CD14-positive monocyte (primary cell): Measurements from ENCODE around the gene SLC39A3. TPM values are rescaled to one million over a fixed set of nuclear protein-coding genes. Genes with fewer than 3 reads are reported as not detected.

Experiments used
- DNase-seq, 3 donors: peaks; one replicate each; pipeline ENCODE4 v3.0.0-alpha.2; 2011 to 2022
- H2AFZ ChIP-seq: 2 replicates; pipeline ENCODE4 v1.6.0; 2012; ENCODE audit warnings: mild to moderate bottlenecking, low read depth, low read length, inconsistent platforms; ENCODE audit not compliant: insufficient read depth, poor library complexity, severe bottlenecking
- H3K27ac ChIP-seq, 2 donors: 1 replicate in 1 of 2; 2 replicates in 1 of 2; pipeline ENCODE4 v1.5.1; 2012 to 2013; ENCODE audit warnings: low read length in 2 of 2, control low read depth in 1 of 2, inconsistent platforms in 1 of 2, low read depth in 1 of 2, mild to moderate bottlenecking in 1 of 2
- H3K27me3 ChIP-seq, 2 donors: one replicate each; pipeline versions ENCODE4 v1.6.0 to v1.6.1; 2011 to 2013; ENCODE audit warnings: low read length in 2 of 2; ENCODE audit not compliant: control insufficient read depth in 2 of 2, insufficient read depth in 2 of 2
- H3K36me3 ChIP-seq, 2 donors: replicated peaks in 1 of 2; 1 replicate in 1 of 2; 2 replicates in 1 of 2; pipeline versions ENCODE4 v1.5.1 to v1.6.1; 2012 to 2013; ENCODE audit warnings: low read length in 2 of 2, control low read depth in 1 of 2, inconsistent platforms in 1 of 2, mild to moderate bottlenecking in 1 of 2; ENCODE audit not compliant: insufficient read depth in 2 of 2, control insufficient read depth in 1 of 2
- H3K4me1 ChIP-seq, 2 donors: 1 replicate in 1 of 2; 2 replicates in 1 of 2; pipeline versions ENCODE4 v1.5.1 to v1.6.1; 2012 to 2013; ENCODE audit warnings: low read length in 2 of 2, control low read depth in 1 of 2, inconsistent platforms in 1 of 2, mild to moderate bottlenecking in 1 of 2, moderate library complexity in 1 of 2; ENCODE audit not compliant: insufficient read depth in 2 of 2, control insufficient read depth in 1 of 2
- H3K4me2 ChIP-seq: replicated peaks from 2 replicates; pipeline ENCODE3; 2012; ENCODE audit warnings: low read length, moderate library complexity, mild to moderate bottlenecking; ENCODE audit not compliant: poor library complexity, severe bottlenecking; ENCODE audit errors: extremely low read depth
- H3K4me3 ChIP-seq, 3 experiments: fragments of 200-600 bp in 1 of 3; sonication (generic) in 1 of 3; replicated peaks in 1 of 3; 1 replicate in 2 of 3; 2 replicates in 1 of 3; pipeline ENCODE4 v1.5.1; 2011 to 2013; ENCODE audit warnings: low read length in 3 of 3, mild to moderate bottlenecking in 3 of 3, control low read depth in 2 of 3, low read depth in 2 of 3, inconsistent platforms in 1 of 3, moderate library complexity in 1 of 3
- H3K79me2 ChIP-seq: 2 replicates; pipeline ENCODE4 v1.6.0; 2012; ENCODE audit warnings: mild to moderate bottlenecking, control low read depth, inconsistent platforms, low read length, moderate library complexity; ENCODE audit not compliant: insufficient read depth
- H3K9ac ChIP-seq: 2 replicates; pipeline ENCODE4 v1.6.0; 2017; ENCODE audit warnings: low read length, mild to moderate bottlenecking; ENCODE audit not compliant: insufficient read depth, poor library complexity, severe bottlenecking
- H3K9me3 ChIP-seq, 2 donors: replicated peaks in 1 of 2; 1 replicate in 1 of 2; 2 replicates in 1 of 2; pipeline versions ENCODE4 v1.5.1 to v1.6.1; 2012 to 2013; ENCODE audit warnings: low read length in 2 of 2, control low read depth in 1 of 2; ENCODE audit not compliant: control insufficient read depth in 1 of 2, insufficient read depth in 1 of 2
- H4K20me1 ChIP-seq: 2 replicates; pipeline ENCODE4 v1.6.0; 2012; ENCODE audit warnings: mild to moderate bottlenecking, low read length, control low read depth, moderate library complexity; ENCODE audit not compliant: insufficient read depth
- H3K27ac Mint-ChIP-seq, 7 donors: one replicate each; pipeline ENCODE4 v1.8.0; 2020; ENCODE audit warnings: mild to moderate bottlenecking in 7 of 7, mixed read lengths in 7 of 7, moderate library complexity in 6 of 7, inconsistent platforms in 2 of 7
- H3K27me3 Mint-ChIP-seq, 3 donors: one replicate each; pipeline ENCODE4 v1.8.0; 2021 to 2022; ENCODE audit warnings: low read depth in 3 of 3, mild to moderate bottlenecking in 3 of 3, mixed read lengths in 3 of 3, moderate library complexity in 3 of 3, inconsistent platforms in 1 of 3
- H3K36me3 Mint-ChIP-seq, 2 donors: one replicate each; pipeline ENCODE4 v1.8.0; 2020; ENCODE audit warnings: mixed read lengths in 2 of 2, inconsistent platforms in 1 of 2, mild to moderate bottlenecking in 1 of 2
- H3K4me1 Mint-ChIP-seq: one replicate; pipeline ENCODE4 v1.8.0; 2020; ENCODE audit warnings: mild to moderate bottlenecking, mixed read lengths
- H3K4me3 Mint-ChIP-seq, 2 donors: one replicate each; pipeline ENCODE4 v1.8.0; 2020; ENCODE audit warnings: mild to moderate bottlenecking in 2 of 2, mixed read lengths in 2 of 2, moderate library complexity in 1 of 2
- H3K9me3 Mint-ChIP-seq, 7 donors: one replicate each; pipeline ENCODE4 v1.8.0; 2020 to 2022; ENCODE audit warnings: mixed read lengths in 7 of 7, mild to moderate bottlenecking in 6 of 7, moderate library complexity in 6 of 7, inconsistent platforms in 2 of 7
- CTCF ChIP-seq: fragments of 200-600 bp; IDR thresholded peaks from one replicate; pipeline ENCODE4 v1.8.0; 2022; ENCODE audit warnings: antibody characterized with exemption, mild to moderate bottlenecking
- WGBS: methylation state at CpG from one replicate; pipeline ENCODE4 v1.1.5; 2013; ENCODE audit warnings: missing lambda C conversion rate; ENCODE audit not compliant: insufficient coverage; 5-methylcytosine and 5-hydroxymethylcytosine counted together
- intact Hi-C, 2 donors: fragments of 100-400 bp; cut with micrococcal nuclease; formaldehyde crosslinking; loops; one replicate each; pipeline versions ENCODE4 v1.15.0 to v1.15.1; 2023
- polyA plus RNA-seq, 3 donors: library from polyadenylated mRNA; depleted of rRNA in 1 of 3; unstranded in 2 of 3; stranded (reverse) in 1 of 3; fragments of 300-500 nt in 2 of 3; fragments of >200 nt in 1 of 3; fragmentation: Illumina TruSeq in 2 of 3; gene quantifications; 1 replicate in 2 of 3; 2 replicates in 1 of 3; pipeline ENCODE4 v1.2.3, GENCODE V29; 2012 to 2021

Gene SLC39A3
- polyA plus RNA-seq, 3 donors = 14.2 to 39.5 (median 37.0) TPM

- Histone ChIP-seq H3K4me3 (no peak overlapping the region), H3K79me2 (peaks cover 14% of the 10 kb centered on the region), H3K4me2 (no peak overlapping the region), H2AFZ (no peak overlapping the region), H3K9me3 (no peaks in the 10 kb centered on the region), H4K20me1 (peaks cover 21% of the 10 kb centered on the region), H3K27me3 (no peaks in the 10 kb centered on the region), H3K9ac (no peak overlapping the region), H3K36me3 (peaks cover 83 to 87% of the 10 kb centered on the region in 2 donors), H3K4me1 (peaks cover 9% of the 10 kb centered on the region in 2 donors), H3K27ac (no peak overlapping the region)
- Mint-ChIP-seq H3K36me3 (peaks cover 52 to 78% of the 10 kb centered on the region in 2 donors), H3K27me3 (no peaks in the 10 kb centered on the region), H3K4me1 (peaks cover 5% of the 10 kb centered on the region), H3K9me3 (peaks cover 0 to 2% (median 0%) of the 10 kb centered on the region in 7 donors), H3K27ac (peak overlapping the region in 1 of 7 donors; percentile 41), H3K4me3 (no peak overlapping the region)
- intact Hi-C loops = no loop called here
- no peak for TF ChIP-seq CTCF
- WGBS = no CpG with 5 or more reads among the region's 15 CpGs
- DNase-seq = no peak
These were observed 25.6 kb upstream of the SLC39A3 start for GRCh38 chr19:2765376-2765775.

GRCh38 chr19:2764945-2765344 lies 25.1 kb upstream of the SLC39A3 start:
- H4K20me1 ChIP-seq = peaks cover 17% of the 10 kb centered on the region
- no peaks in the 10 kb centered on the region for H3K27me3 ChIP-seq
- no peak for TF ChIP-seq CTCF
- H3K79me2 ChIP-seq = peaks cover 14% of the 10 kb centered on the region
- H3K27ac ChIP-seq = no peak overlapping the region
- Mint-ChIP-seq H3K27ac (peak overlapping the region in 2 of 7 donors; percentile 33 to 41), H3K9me3 (peaks cover 0 to 2% (median 0%) of the 10 kb centered on the region in 7 donors), H3K27me3 (no peaks in the 10 kb centered on the region), H3K4me1 (peaks cover under 1% of the 10 kb centered on the region), H3K36me3 (peaks cover 53 to 82% of the 10 kb centered on the region in 2 donors), H3K4me3 (no peak overlapping the region)
- DNase-seq = no peak
- intact Hi-C loops = no loop called here
- H3K9ac ChIP-seq = no peak overlapping the region
- no peak overlapping the region for H3K4me2 ChIP-seq
- H3K9me3 ChIP-seq = no peaks in the 10 kb centered on the region
- peaks cover 83 to 89% of the 10 kb centered on the region in 2 donors for H3K36me3 ChIP-seq
- H3K4me1 ChIP-seq = peaks cover 5% of the 10 kb centered on the region in 2 donors
- no peak overlapping the region for H2AFZ ChIP-seq
- 99% methylated on average over 20 of the region's 21 CpGs for WGBS
- no peak overlapping the region for H3K4me3 ChIP-seq
